Thyroid gland (tissue), 4 donors: ENCODE measurements around the gene CDCA4.

Experiments
- CTCF ChIP-seq, 6 experiments: fragments of 200-600 bp in 3 of 6; fragments of 450-650 bp in 3 of 6; sonication (generic) in 3 of 6; IDR thresholded peaks; one replicate each; pipeline ENCODE4 v1.5.1; 2016 to 2019; ENCODE audit warnings: antibody characterized with exemption in 6 of 6, mild to moderate bottlenecking in 2 of 6, inconsistent platforms in 1 of 6, moderate library complexity in 1 of 6
- POLR2A ChIP-seq, 2 donors: fragments of 450-650 bp; IDR thresholded peaks; one replicate each; pipeline ENCODE4 v1.6.1; 2017; ENCODE audit warnings: antibody characterized with exemption in 2 of 2, mild to moderate bottlenecking in 2 of 2, moderate library complexity in 1 of 2

- TF ChIP-seq POLR2A (IDR thresholded peaks at IDR 0.05) (no peak), CTCF (IDR thresholded peaks at IDR 0.05) (no peak)
Measured at GRCh38 chr14:105059925-105060565, 39.2 kb upstream of the CDCA4 start.
